SK-N-SH (cell line): ENCODE measurements around the gene OR6C76. TPM values are rescaled to one million over a fixed set of nuclear protein-coding genes. Genes with fewer than 3 reads are reported as not detected.

Source experiments
- CTCF ChIA-PET: fragments of 300-600, 350-600 bp; formaldehyde crosslinking; extraction: SDS; loops from one replicate; lab custom pipeline; 2021; lab: Yijun Ruan, JAX
- POLR2A ChIA-PET: fragments of 350-600 bp; sonication (Branson Sonifier 250); formaldehyde crosslinking; extraction: SDS; loops from one replicate; lab custom pipeline; 2020; ENCODE audit warnings: antibody characterized with exemption, inconsistent platforms; lab: Yijun Ruan, JAX
- DNase-seq: peaks from one replicate; pipeline ENCODE4 v3.0.0; 2012
- H2AFZ ChIP-seq: fragments of 200-600 bp; sonication (generic); 2 replicates; pipeline ENCODE4 v1.8.1; 2016; ENCODE audit warnings: antibody characterized with exemption, mild to moderate bottlenecking, low read depth
- H3F3A ChIP-seq: fragments of 200-600 bp; sonication (generic); replicated peaks from 2 replicates; pipeline ENCODE3; 2016; ENCODE audit warnings: antibody characterized with exemption, mild to moderate bottlenecking; ENCODE audit not compliant: insufficient read depth
- H3K27ac ChIP-seq, 2 experiments: fragments of 200-500 bp in 1 of 2; fragments of 200-600 bp in 1 of 2; sonication (Bioruptor generic) in 1 of 2; sonication (generic), shearing (Covaris generic) in 1 of 2; 2 replicates each; pipeline versions ENCODE4 v1.5.1 to v1.6.1; 2014 to 2016; ENCODE audit warnings: low read depth in 2 of 2, inconsistent platforms in 1 of 2, low read length in 1 of 2, mild to moderate bottlenecking in 1 of 2, mixed read lengths in 1 of 2
- H3K27me3 ChIP-seq: fragments of 200-600 bp; sonication (generic), shearing (Covaris generic); 2 replicates; pipeline ENCODE4 v1.6.1; 2016; ENCODE audit warnings: mixed run types; ENCODE audit not compliant: insufficient read depth
- H3K36me3 ChIP-seq, 2 experiments: fragments of 200-500 bp in 1 of 2; fragments of 200-600 bp in 1 of 2; sonication (Bioruptor generic) in 1 of 2; sonication (generic) in 1 of 2; replicated peaks in 1 of 2; 2 replicates each; pipeline versions ENCODE3 to v1.5.1; 2014 to 2016; ENCODE audit warnings: low read length in 1 of 2, mild to moderate bottlenecking in 1 of 2; ENCODE audit not compliant: insufficient read depth in 2 of 2, control insufficient read depth in 1 of 2
- H3K4me1 ChIP-seq, 2 experiments: fragments of 200-500 bp in 1 of 2; fragments of 200-600 bp in 1 of 2; sonication (Bioruptor generic) in 1 of 2; sonication (generic), shearing (Covaris generic) in 1 of 2; 2 replicates each; pipeline versions ENCODE4 v1.5.1 to v1.6.1; 2014 to 2016; ENCODE audit warnings: low read depth in 1 of 2, low read length in 1 of 2, mixed run types in 1 of 2; ENCODE audit not compliant: insufficient read depth in 2 of 2, control insufficient read depth in 1 of 2
- H3K4me2 ChIP-seq: fragments of 200-600 bp; sonication (generic), shearing (Covaris generic); 2 replicates; pipeline ENCODE4 v1.6.1; 2017; ENCODE audit warnings: mixed run types
- H3K4me3 ChIP-seq, 2 experiments: fragments of 200-500 bp in 1 of 2; fragments of 200-600 bp in 1 of 2; sonication (Bioruptor generic) in 1 of 2; sonication (generic), shearing (Covaris generic) in 1 of 2; 2 replicates each; pipeline versions ENCODE4 v1.5.1 to v1.8.1; 2014 to 2016; ENCODE audit warnings: low read depth in 2 of 2, inconsistent platforms in 1 of 2, low read length in 1 of 2, mild to moderate bottlenecking in 1 of 2, mixed read lengths in 1 of 2, moderate library complexity in 1 of 2
- H3K79me2 ChIP-seq: fragments of 200-600 bp; sonication (generic); 2 replicates; pipeline ENCODE4 v1.8.1; 2017; ENCODE audit warnings: mild to moderate bottlenecking; ENCODE audit not compliant: insufficient read depth
- H3K9ac ChIP-seq: fragments of 200-600 bp; sonication (generic); 2 replicates; pipeline ENCODE4 v1.6.1; 2017; ENCODE audit warnings: mixed run types
- H3K9me2 ChIP-seq: fragments of 200-600 bp; sonication (generic); 2 replicates; pipeline ENCODE4 v1.6.1; 2017; ENCODE audit warnings: mixed run types
- H3K9me3 ChIP-seq: fragments of 200-600 bp; sonication (generic); 2 replicates; pipeline ENCODE4 v1.6.1; 2017; ENCODE audit warnings: mixed run types, mild to moderate bottlenecking, moderate library complexity
- H4K20me1 ChIP-seq: fragments of 200-600 bp; sonication (generic); 2 replicates; pipeline ENCODE4 v1.6.1; 2017; ENCODE audit warnings: mild to moderate bottlenecking, mixed run types; ENCODE audit not compliant: insufficient read depth
- CHD2 ChIP-seq: fragments of 150-350 bp; IDR thresholded peaks from 2 replicates; pipeline ENCODE4 v1.6.1; 2018; ENCODE audit warnings: low read length; ENCODE audit not compliant: partially characterized antibody
- CTCF ChIP-seq: fragments of 200-600 bp; sonication (generic); IDR thresholded peaks from 2 replicates; pipeline ENCODE4 v1.6.1; 2017; ENCODE audit warnings: antibody characterized with exemption, mild to moderate bottlenecking, moderate library complexity
- ELF1 ChIP-seq: IDR thresholded peaks from 2 replicates; pipeline ENCODE4 v1.4.0; 2012
- EZH2phosphoT487 ChIP-seq: fragments of 200-600 bp; sonication (generic); IDR thresholded peaks from 2 replicates; pipeline ENCODE4 v1.6.1; 2017; ENCODE audit warnings: low read depth, mixed run types, mild to moderate bottlenecking, antibody characterized with exemption, moderate library complexity, borderline replicate concordance
- FOXJ3 ChIP-seq: sonication (generic); formaldehyde crosslinking; IDR thresholded peaks from 2 replicates; pipeline ENCODE4 v1.5.1; 2020; ENCODE audit warnings: mild to moderate bottlenecking, missing genetic modification reagents
- FOXM1 ChIP-seq: IDR thresholded peaks from 2 replicates; pipeline ENCODE4 v1.4.0; 2012; ENCODE audit warnings: low read depth, mild to moderate bottlenecking
- GATA2 ChIP-seq: sonication (generic); formaldehyde crosslinking; IDR thresholded peaks from 2 replicates; pipeline ENCODE4 v1.5.0; 2020; ENCODE audit warnings: mild to moderate bottlenecking, missing genetic modification reagents
- IRF3 ChIP-seq: fragments of 150-350 bp; IDR thresholded peaks from 2 replicates; pipeline ENCODE4 v1.6.1; 2016; ENCODE audit warnings: mild to moderate bottlenecking, low read depth, low read length
- JUND ChIP-seq: IDR thresholded peaks from 2 replicates; pipeline ENCODE4 v1.4.0; 2012
- MAX ChIP-seq: IDR thresholded peaks from 2 replicates; pipeline ENCODE4 v1.4.0; 2012; ENCODE audit warnings: low read depth
- MEF2A ChIP-seq: IDR thresholded peaks from 2 replicates; pipeline ENCODE4 v1.4.0; 2012; ENCODE audit warnings: low read depth, borderline replicate concordance
- NFIC ChIP-seq: IDR thresholded peaks from 2 replicates; pipeline ENCODE4 v1.4.0; 2012; ENCODE audit warnings: borderline replicate concordance
- SMC3 ChIP-seq: IDR thresholded peaks from 2 replicates; pipeline ENCODE4 v1.6.1; 2012; ENCODE audit warnings: low read depth, low read length, improper control_type of control experiment
- USF1 ChIP-seq: IDR thresholded peaks from 2 replicates; pipeline ENCODE4 v1.4.0; 2012; ENCODE audit warnings: low read depth, borderline replicate concordance
- YY1 ChIP-seq: IDR thresholded peaks from 2 replicates; pipeline ENCODE4 v1.4.0; 2012; ENCODE audit warnings: low read depth, mild to moderate bottlenecking
- WGBS: methylation state at CpG from one replicate; pipeline ENCODE4 v1.1.6; 2017; ENCODE audit warnings: low lambda C conversion rate; 5-methylcytosine and 5-hydroxymethylcytosine counted together
- polyA plus RNA-seq, 3 experiments: library from polyadenylated mRNA; depleted of rRNA; stranded (reverse); fragments of >200 nt; gene quantifications; 2 replicates each; pipeline ENCODE4 v1.2.3, GENCODE V29; 2012

The OR6C76 gene
- polyA plus RNA-seq, 1 of the 3 experiments (the other 2 are of a cell fraction), result not detected

GRCh38 chr12:55469291-55469690 lies 43.2 kb downstream of the OR6C76 start:
- WGBS, result 0% methylated on average over 2 of the region's 2 CpGs
- CTCF ChIA-PET, result no interaction called here

More at GRCh38 chr12:55469291-55469690, 43.2 kb downstream of the OR6C76 start:
- no peaks in the 10 kb centered on the region for H4K20me1 ChIP-seq
- no peaks in the 10 kb centered on the region for H3K79me2 ChIP-seq
- no peak for DNase-seq
- H3K9ac ChIP-seq, result no peak overlapping the region
- no peaks in the 10 kb centered on the region for H3K4me1 ChIP-seq
- POLR2A ChIA-PET, result no interaction called here
- no peak overlapping the region for H3K27ac ChIP-seq
- no peak overlapping the region for H3K4me3 ChIP-seq
- no peaks in the 10 kb centered on the region for H3K9me2 ChIP-seq
- no peaks in the 10 kb centered on the region for H3K9me3 ChIP-seq
- H2AFZ ChIP-seq, result no peak overlapping the region
- H3K27me3 ChIP-seq, result no peaks in the 10 kb centered on the region; the same call in 1 of the 2 replicates
- no peaks in the 10 kb centered on the region for H3F3A ChIP-seq
- no peak overlapping the region for H3K4me2 ChIP-seq
- no peaks in the 10 kb centered on the region for H3K36me3 ChIP-seq
- TF ChIP-seq CTCF (no peak), FOXM1 (no peak), USF1 (no peak), CHD2 (no peak), IRF3 (no peak), EZH2phosphoT487 (no peak), MEF2A (no peak), FOXJ3 (CRISPR knock-in tag) (no peak), SMC3 (no peak), MAX (no peak), ELF1 (no peak), JUND (no peak), GATA2 (no peak), NFIC (no peak), YY1 (no peak)
